Upper lobe of left lung (tissue), 6 donors: ENCODE measurements around the gene EXOC6. TPM values are rescaled to one million over a fixed set of nuclear protein-coding genes. Genes with fewer than 3 reads are reported as not detected.

Experiments used
- ATAC-seq, 2 donors: fragments of 200-7000 bp; cut with Tn5 transposase; one replicate each; pipeline ENCODE4 v1.9.1; 2022; ENCODE audit warnings: mild to moderate bottlenecking in 2 of 2, moderate library complexity in 2 of 2; ENCODE audit not compliant: low FRiP score in 2 of 2
- DNase-seq, 2 donors: peaks; one replicate each; pipeline ENCODE4 v3.0.0-alpha.2; 2019 to 2020
- H3K27ac ChIP-seq, 4 donors: fragments of 200-600 bp; sonication (generic); one replicate each; pipeline ENCODE4 v1.5.1; 2016 to 2019
- H3K27me3 ChIP-seq, 4 donors: fragments of 200-600 bp; sonication (generic); one replicate each; pipeline ENCODE4 v1.5.1; 2017 to 2019
- H3K36me3 ChIP-seq, 4 donors: fragments of 200-600 bp; sonication (generic); one replicate each; pipeline ENCODE4 v1.5.1; 2016 to 2019
- H3K4me1 ChIP-seq, 4 donors: fragments of 200-600 bp; sonication (generic); one replicate each; pipeline ENCODE4 v1.5.1; 2018 to 2019
- H3K4me3 ChIP-seq, 4 donors: fragments of 200-600 bp; sonication (generic); one replicate each; pipeline ENCODE4 v1.5.1; 2017 to 2019; ENCODE audit warnings: mild to moderate bottlenecking in 2 of 4, moderate library complexity in 1 of 4
- H3K9me3 ChIP-seq, 4 donors: fragments of 200-600 bp; sonication (generic); one replicate each; pipeline ENCODE4 v1.5.1; 2018 to 2019
- EP300 ChIP-seq, 4 donors: sonication (generic); formaldehyde crosslinking; IDR thresholded peaks; one replicate each; pipeline ENCODE4 v1.5.1; 2017; ENCODE audit warnings: antibody characterized with exemption in 4 of 4, control low read depth in 2 of 4
- POLR2A ChIP-seq, 4 donors: fragments of 450-650 bp; IDR thresholded peaks; one replicate each; pipeline ENCODE4 v1.5.1; 2016 to 2017; ENCODE audit warnings: antibody characterized with exemption in 4 of 4, mild to moderate bottlenecking in 2 of 4
- POLR2AphosphoS5 ChIP-seq, 2 donors: sonication (generic); formaldehyde crosslinking; IDR thresholded peaks; one replicate each; pipeline ENCODE4 v1.5.1; 2017; ENCODE audit warnings: antibody characterized with exemption in 2 of 2
- WGBS, 2 donors: methylation state at CpG; one replicate each; pipeline ENCODE4 v1.1.5; 2017 to 2018; 5-methylcytosine and 5-hydroxymethylcytosine counted together
- total RNA-seq, 6 donors: library from RNA; depleted of rRNA in 4 of 6; stranded (reverse); fragments of >200 nt in 4 of 6; gene quantifications; one replicate each; pipeline versions ENCODE4 v1.1.0 to v1.2.1, GENCODE V29; 2016 to 2021
- TF ChIP-seq, protein P1 (sequence below), 6 experiments: fragments of 450-650 bp in 4 of 6; fragments of 200-600 bp in 2 of 6; sonication (generic) in 2 of 6; IDR thresholded peaks; one replicate each; pipeline ENCODE4 v1.5.1; 2016 to 2019; ENCODE audit warnings: antibody characterized with exemption in 6 of 6
- donor health status: DM: no; HTN: no; CAD: no; lungs with moderate emphysema.
- donor health status: DM: no; HTN: yes; CAD: no; lungs with severe emphysema.

Gene EXOC6
- total RNA-seq, 6 donors from 2014 or later = 7.1 to 27.3 (median 20.1) TPM

DNA sequence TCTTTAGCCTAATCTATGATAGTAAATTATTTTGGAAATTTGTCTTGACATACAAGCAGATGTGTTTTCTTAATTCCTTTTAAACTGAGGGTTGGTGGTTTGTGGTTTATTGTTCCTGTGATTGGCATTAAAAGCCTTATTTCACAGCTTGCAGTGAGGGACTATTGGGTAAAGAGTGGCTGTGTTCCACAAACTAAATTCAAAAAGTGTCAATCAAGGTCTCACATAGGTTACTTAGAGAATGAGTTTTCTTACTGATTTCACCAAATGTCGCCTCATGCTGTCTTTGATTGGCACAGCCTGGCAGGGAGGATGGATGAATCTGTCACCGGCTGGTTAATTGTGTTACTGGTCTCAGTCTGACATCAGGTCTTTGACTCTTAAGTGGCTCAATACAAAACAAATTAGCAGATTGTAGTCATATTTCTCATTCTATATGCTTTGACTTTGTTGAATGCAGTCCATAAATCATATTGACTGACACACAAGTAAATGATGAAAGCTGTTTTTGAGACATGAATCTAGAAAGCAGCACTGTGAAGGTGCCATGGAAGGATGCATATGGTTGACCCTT is 145.5 kb downstream of the EXOC6 start:
- Histone ChIP-seq H3K4me1 (no peaks in the 10 kb centered on the region), H3K27ac (no peak overlapping the region)
- no peak for DNase-seq

DNA sequence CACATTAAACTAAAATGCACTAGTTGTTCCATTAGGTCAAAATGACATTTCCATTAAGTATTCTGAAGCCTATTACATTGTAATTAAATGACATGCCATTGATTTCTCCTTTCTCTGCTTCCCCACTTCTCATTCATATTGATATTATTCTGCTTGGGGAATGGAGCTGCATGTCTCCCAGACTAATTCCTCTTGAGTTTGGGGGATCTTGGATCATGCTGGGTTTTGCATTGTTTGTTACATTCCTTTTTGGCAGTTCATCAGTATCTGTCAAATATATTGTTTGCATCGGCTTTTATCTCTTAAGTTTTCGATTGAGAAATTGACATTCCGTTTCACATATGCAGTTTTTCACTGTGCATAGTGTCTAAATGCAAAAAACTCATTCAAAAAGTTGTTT is 147.2 kb downstream of the EXOC6 start:
- Histone ChIP-seq H3K4me1 (no peaks in the 10 kb centered on the region), H3K36me3 (peaks cover 0 to 4% (median 0%) of the 10 kb centered on the region in 4 donors), H3K27me3 (no peaks in the 10 kb centered on the region), H3K27ac (no peak overlapping the region), H3K9me3 (no peaks in the 10 kb centered on the region), H3K4me3 (no peak overlapping the region)
- WGBS, 2 donors = 84 to 85% methylated on average over 3 of the region's 3 CpGs
- no peak for ATAC-seq
- no peak for DNase-seq
- TF ChIP-seq EP300 (IDR thresholded peaks at IDR 0.05) = no peak
- TF ChIP-seq, protein P1, sequence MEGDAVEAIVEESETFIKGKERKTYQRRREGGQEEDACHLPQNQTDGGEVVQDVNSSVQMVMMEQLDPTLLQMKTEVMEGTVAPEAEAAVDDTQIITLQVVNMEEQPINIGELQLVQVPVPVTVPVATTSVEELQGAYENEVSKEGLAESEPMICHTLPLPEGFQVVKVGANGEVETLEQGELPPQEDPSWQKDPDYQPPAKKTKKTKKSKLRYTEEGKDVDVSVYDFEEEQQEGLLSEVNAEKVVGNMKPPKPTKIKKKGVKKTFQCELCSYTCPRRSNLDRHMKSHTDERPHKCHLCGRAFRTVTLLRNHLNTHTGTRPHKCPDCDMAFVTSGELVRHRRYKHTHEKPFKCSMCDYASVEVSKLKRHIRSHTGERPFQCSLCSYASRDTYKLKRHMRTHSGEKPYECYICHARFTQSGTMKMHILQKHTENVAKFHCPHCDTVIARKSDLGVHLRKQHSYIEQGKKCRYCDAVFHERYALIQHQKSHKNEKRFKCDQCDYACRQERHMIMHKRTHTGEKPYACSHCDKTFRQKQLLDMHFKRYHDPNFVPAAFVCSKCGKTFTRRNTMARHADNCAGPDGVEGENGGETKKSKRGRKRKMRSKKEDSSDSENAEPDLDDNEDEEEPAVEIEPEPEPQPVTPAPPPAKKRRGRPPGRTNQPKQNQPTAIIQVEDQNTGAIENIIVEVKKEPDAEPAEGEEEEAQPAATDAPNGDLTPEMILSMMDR (IDR thresholded peaks at IDR 0.05) = no peak

More for the DNA sequence above, 145.5 kb downstream of the EXOC6 start:
- ATAC-seq = no peak
- H3K36me3 ChIP-seq = peaks cover 0 to 2% (median 0%) of the 10 kb centered on the region in 4 donors
- WGBS, 2 donors = 68 to 78% methylated on average over 2 of the region's 2 CpGs
- no peaks in the 10 kb centered on the region for H3K27me3 ChIP-seq
- H3K9me3 ChIP-seq = no peaks in the 10 kb centered on the region
- TF ChIP-seq EP300 (IDR thresholded peaks at IDR 0.05) (no peak), POLR2AphosphoS5 (IDR thresholded peaks at IDR 0.05) (no peak), POLR2A (IDR thresholded peaks at IDR 0.05) (no peak)
- TF ChIP-seq, protein P1 (IDR thresholded peaks at IDR 0.05) = no peak
- no peak overlapping the region for H3K4me3 ChIP-seq

DNA sequence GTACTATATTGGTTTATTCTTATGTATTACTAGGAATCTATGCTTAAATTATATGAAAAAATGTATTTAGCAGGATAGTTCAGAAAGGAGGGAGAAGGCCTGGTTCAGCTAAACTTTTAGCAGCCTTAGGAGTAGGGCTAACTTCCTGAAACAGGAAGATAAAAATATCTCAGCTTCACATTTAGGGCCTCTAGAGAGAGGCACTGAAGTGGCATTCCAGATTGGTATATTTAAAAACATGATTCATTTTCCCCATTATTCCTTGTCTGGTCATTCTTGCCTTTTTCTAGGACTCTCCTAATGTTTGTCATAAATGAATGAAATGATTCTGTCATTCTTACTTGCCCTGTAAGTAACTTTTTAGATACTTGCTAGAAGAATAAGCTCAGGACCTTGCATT is 149.3 kb downstream of the EXOC6 start:
- no peaks in the 10 kb centered on the region for H3K27me3 ChIP-seq
- no peak for TF ChIP-seq POLR2AphosphoS5 (IDR thresholded peaks at IDR 0.05)
- peaks cover 0 to 4% (median 0%) of the 10 kb centered on the region in 4 donors for H3K36me3 ChIP-seq
- no peaks in the 10 kb centered on the region for H3K9me3 ChIP-seq
- DNase-seq = no peak
- no peak overlapping the region for H3K4me3 ChIP-seq
- no peak overlapping the region for H3K27ac ChIP-seq
- H3K4me1 ChIP-seq = no peaks in the 10 kb centered on the region
- no peak for ATAC-seq

DNA sequence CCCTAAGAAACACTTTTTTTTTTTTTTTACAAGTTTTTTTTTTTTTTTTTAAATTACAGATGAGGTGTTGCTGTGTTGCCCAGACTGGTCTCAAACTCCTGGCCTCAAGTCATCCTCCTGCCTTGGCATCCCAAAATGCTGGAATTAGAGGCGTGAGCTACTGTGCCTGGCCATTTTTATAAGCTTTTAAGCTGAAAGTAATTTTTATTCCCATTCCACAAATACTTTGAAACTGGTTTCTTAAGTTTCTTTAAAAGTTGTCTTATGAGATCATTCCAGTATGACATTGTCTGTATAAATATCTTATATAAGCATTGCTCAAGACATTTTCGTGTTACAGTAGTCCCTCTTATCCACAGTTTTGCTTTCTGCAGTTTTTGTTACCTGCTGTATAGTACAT is 150.9 kb downstream of the EXOC6 start:
- H3K9me3 ChIP-seq = no peaks in the 10 kb centered on the region
- H3K4me1 ChIP-seq = no peaks in the 10 kb centered on the region
- 88 to 94% methylated on average over 2 of the region's 2 CpGs for WGBS, 2 donors
- no peaks in the 10 kb centered on the region for H3K27me3 ChIP-seq
- ATAC-seq = no peak
- TF ChIP-seq POLR2AphosphoS5 (IDR thresholded peaks at IDR 0.05) (no peak), EP300 (IDR thresholded peaks at IDR 0.05) (no peak), POLR2A (IDR thresholded peaks at IDR 0.05) (no peak)
- TF ChIP-seq, protein P1 (IDR thresholded peaks at IDR 0.05) = no peak
- peaks cover 0 to 4% (median 0%) of the 10 kb centered on the region in 4 donors for H3K36me3 ChIP-seq
- no peak overlapping the region for H3K27ac ChIP-seq
- no peak overlapping the region for H3K4me3 ChIP-seq
- DNase-seq = no peak

DNA sequence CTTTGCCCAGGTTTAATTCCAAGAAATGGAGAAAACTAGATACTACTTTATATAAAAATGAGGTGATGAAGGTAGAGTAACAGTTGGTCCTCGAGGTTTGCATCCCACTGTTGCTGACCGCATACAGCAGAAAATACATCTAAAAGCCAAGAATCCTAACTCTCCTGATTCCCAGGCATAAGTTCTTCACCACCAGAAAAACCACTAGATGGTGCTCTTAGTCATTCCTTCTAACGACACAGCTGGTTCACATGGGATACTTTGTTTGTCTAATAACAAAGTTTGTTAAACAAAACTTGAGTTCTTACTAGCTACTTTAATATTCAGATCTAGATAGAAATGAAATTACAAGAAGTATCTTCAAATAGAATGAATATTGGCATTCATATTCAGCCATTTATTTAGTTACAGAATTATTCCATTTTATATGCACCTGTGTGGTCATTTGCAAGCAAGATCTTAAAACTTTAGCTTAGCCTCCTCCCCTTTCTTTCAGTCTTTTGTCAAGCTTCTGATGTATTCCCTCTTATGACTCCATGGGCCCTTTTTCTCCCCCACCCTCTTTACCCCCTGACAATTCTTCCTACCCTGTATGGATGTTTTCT is 158.2 kb downstream of the EXOC6 start:
- 12 to 22% methylated on average over 3 of the region's 3 CpGs for WGBS, 2 donors

More for the DNA sequence above, 158.2 kb downstream of the EXOC6 start:
- no peaks in the 10 kb centered on the region for H3K4me1 ChIP-seq
- no peaks in the 10 kb centered on the region for H3K36me3 ChIP-seq
- ATAC-seq = no peak
- no peaks in the 10 kb centered on the region for H3K9me3 ChIP-seq
- no peak for TF ChIP-seq EP300 (IDR thresholded peaks at IDR 0.05)
- TF ChIP-seq, protein P1 (IDR thresholded peaks at IDR 0.05) = peak in 3 of 6 experiments; percentile 27 to 32 (median 31)
- no peaks in the 10 kb centered on the region for H3K27me3 ChIP-seq
- DNase-seq = no peak
- no peak overlapping the region for H3K27ac ChIP-seq
- H3K4me3 ChIP-seq = no peak overlapping the region
